ENCODE measurements around the gene CROCC2. TPM values are rescaled to one million over a fixed set of nuclear protein-coding genes. Genes with fewer than 3 reads are reported as not detected.

Gene CROCC2
- total RNA-seq, 4 donors from 2014 or later = 0.07 TPM; not detected in 3

DNA sequence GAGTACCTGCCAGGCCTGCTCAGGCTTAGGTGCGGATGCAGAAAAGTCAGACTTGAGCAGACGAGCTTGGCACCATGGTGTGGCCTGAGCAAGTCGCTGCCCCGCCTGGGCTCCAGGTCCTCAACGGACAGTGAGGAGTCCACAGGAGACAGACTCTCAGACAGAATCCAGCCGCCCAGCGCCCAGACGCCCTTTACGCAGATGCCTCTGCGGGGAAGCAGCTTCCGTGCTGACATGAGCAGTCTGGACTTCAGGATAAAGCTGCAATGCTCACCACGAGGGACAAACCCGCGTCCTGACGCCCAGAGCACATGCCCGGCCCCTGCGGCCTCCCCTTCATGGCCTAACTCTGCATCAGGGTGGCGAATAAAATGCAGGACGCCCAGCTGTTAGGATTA lies 6.7 kb upstream of the CROCC2 start:
- no peak for DNase-seq
- no peak overlapping the region for H3K27ac ChIP-seq
- intact Hi-C loops (cut with DNase I; ENCODE audit: low total_unique reads) = no loop called here

DNA sequence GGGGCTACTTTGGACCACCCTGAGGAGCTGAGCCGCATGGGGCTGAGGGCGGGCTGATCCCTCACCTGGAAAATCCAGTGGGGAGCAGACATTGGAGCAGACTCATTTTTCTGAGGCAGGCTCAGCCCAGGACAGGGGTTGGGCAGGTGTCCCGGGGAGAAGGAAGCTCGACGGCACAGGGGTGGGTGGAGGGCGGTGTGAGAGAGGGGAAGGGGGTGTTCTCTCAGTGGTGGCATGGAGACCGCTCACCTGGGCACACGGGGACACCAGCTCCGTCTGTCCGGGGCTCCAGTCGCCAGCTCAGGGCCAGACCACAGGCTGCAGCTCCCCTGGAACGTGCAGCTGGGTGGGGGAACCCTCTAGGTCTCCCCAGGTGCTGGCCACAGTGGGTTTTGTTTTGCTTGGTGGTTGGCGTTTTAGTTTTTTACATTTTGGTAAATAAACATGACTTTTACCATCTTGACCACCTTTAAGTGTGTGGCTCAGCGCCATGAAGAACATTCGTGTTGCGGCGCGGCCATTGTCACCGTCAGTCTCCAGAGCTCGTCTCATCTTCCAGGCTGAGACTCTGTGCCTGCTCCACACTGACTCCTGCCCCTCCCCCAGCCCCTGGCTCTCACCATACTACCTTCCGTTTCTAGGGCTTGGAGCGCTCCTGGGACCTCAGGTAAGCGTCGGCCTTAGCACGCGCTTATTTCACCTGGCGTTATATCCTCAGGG lies 5.8 kb upstream of the CROCC2 start:
- H3K4me1 ChIP-seq = peaks cover 6 to 12% of the 10 kb centered on the region in 2 donors
- H3K27ac ChIP-seq = no peak overlapping the region
- no peak for ATAC-seq
- TF ChIP-seq, protein P1, sequence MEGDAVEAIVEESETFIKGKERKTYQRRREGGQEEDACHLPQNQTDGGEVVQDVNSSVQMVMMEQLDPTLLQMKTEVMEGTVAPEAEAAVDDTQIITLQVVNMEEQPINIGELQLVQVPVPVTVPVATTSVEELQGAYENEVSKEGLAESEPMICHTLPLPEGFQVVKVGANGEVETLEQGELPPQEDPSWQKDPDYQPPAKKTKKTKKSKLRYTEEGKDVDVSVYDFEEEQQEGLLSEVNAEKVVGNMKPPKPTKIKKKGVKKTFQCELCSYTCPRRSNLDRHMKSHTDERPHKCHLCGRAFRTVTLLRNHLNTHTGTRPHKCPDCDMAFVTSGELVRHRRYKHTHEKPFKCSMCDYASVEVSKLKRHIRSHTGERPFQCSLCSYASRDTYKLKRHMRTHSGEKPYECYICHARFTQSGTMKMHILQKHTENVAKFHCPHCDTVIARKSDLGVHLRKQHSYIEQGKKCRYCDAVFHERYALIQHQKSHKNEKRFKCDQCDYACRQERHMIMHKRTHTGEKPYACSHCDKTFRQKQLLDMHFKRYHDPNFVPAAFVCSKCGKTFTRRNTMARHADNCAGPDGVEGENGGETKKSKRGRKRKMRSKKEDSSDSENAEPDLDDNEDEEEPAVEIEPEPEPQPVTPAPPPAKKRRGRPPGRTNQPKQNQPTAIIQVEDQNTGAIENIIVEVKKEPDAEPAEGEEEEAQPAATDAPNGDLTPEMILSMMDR (IDR thresholded peaks at IDR 0.05 in 4 of 5, conservative IDR thresholded peaks at IDR 0.05 in 1 of 5) = no peak
- TF ChIP-seq POLR2A (IDR thresholded peaks at IDR 0.05) = no peak
- intact Hi-C loops (cut with DNase I; ENCODE audit: low total_unique reads) (no loop called here), in situ Hi-C loops (cut with MboI; ENCODE audit: low sequenced_read_pairs in 4 of 4) (no loop called here)
- no peaks in the 10 kb centered on the region for H3K27me3 ChIP-seq
- no peak for DNase-seq
- H3K4me3 ChIP-seq = no peak overlapping the region
- H3K36me3 ChIP-seq = no peaks in the 10 kb centered on the region
- no peaks in the 10 kb centered on the region for H3K9me3 ChIP-seq

More for the DNA sequence above, 6.7 kb upstream of the CROCC2 start:
- ATAC-seq = no peak
- Histone ChIP-seq H3K4me3 (no peak overlapping the region), H3K4me1 (peaks cover 6 to 12% of the 10 kb centered on the region in 2 donors), H3K36me3 (no peaks in the 10 kb centered on the region), H3K9me3 (no peaks in the 10 kb centered on the region), H3K27me3 (no peaks in the 10 kb centered on the region)
- TF ChIP-seq, protein P1 (IDR thresholded peaks at IDR 0.05 in 4 of 5, conservative IDR thresholded peaks at IDR 0.05 in 1 of 5) = no peak
- TF ChIP-seq POLR2A (IDR thresholded peaks at IDR 0.05) = no peak
- in situ Hi-C loops (cut with MboI; ENCODE audit: low sequenced_read_pairs in 4 of 4) = no loop called here

DNA sequence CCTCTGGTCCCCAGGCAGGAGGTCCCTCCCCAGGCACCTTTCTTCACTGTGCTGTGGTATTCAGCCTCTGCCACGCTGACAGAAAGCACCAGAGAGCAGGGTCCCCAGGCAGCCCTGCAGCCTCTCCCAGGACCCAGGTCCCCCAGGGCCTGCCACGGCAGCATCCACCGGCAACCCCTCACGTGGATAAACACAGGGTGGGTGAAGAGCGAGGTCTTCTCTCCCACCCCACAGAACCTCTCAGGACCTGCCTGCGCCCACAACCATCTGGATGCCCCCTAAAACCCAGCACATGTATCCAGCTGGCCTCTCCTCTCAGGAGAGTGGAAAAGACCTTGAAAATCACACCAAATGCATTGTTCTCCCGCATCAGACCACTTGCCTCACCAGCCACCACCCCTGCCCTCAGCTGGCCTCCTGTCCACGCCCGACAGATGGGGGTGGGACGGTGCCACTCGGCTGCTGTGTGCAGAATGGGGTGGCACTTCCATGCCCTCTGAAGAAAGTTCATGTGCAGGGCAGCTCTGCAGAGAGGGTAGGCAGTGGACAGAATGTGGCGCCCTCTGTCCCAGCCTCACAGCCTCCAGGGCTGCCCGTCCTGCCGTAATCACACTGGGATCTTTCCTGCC lies 4.0 kb upstream of the CROCC2 start:
- Histone ChIP-seq H3K4me1 (peaks cover 6 to 12% of the 10 kb centered on the region in 2 donors), H3K36me3 (no peaks in the 10 kb centered on the region), H3K27me3 (peaks cover 0 to under 1% (median 0%) of the 10 kb centered on the region in 3 donors), H3K4me3 (no peak overlapping the region), H3K27ac (no peak overlapping the region), H3K9me3 (no peaks in the 10 kb centered on the region)
- in situ Hi-C loops (cut with MboI; ENCODE audit: low sequenced_read_pairs in 4 of 4) (no loop called here), intact Hi-C loops (cut with DNase I; ENCODE audit: low total_unique reads) (no loop called here)
- DNase-seq (no peak), ATAC-seq (no peak)
- TF ChIP-seq, protein P1 (IDR thresholded peaks at IDR 0.05 in 4 of 5, conservative IDR thresholded peaks at IDR 0.05 in 1 of 5) = no peak
- TF ChIP-seq POLR2A (IDR thresholded peaks at IDR 0.05) = no peak

DNA sequence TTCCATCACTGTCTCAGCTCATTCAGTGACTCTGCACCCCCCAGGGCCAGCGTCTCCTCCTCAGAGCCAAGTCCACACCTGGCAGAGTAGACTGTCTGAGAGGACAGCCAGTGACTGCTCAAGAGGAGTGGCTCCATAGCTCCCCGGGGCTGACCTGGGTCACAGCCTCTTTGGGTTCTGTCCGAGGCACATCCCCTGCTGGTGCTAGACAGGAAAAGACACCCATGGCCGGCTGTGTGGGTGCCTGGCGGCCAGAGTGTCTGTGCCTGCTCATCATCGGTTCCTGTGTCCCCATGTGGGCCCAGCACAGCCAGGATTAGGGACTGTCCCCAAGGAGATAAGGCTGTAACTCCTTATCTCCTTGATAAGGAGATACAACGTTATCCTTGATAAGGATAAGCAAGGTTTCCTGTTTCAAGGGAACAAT lies 3.5 kb upstream of the CROCC2 start:
- ATAC-seq (no peak), DNase-seq (no peak)
- no peak overlapping the region for H3K4me3 ChIP-seq
- peaks cover 6 to 12% of the 10 kb centered on the region in 2 donors for H3K4me1 ChIP-seq
- no peak for TF ChIP-seq POLR2A (IDR thresholded peaks at IDR 0.05)
- TF ChIP-seq, protein P1 (IDR thresholded peaks at IDR 0.05 in 4 of 5, conservative IDR thresholded peaks at IDR 0.05 in 1 of 5) = no peak
- intact Hi-C loops (cut with DNase I; ENCODE audit: low total_unique reads) (no loop called here), in situ Hi-C loops (cut with MboI; ENCODE audit: low sequenced_read_pairs in 4 of 4) (no loop called here)
- no peaks in the 10 kb centered on the region for H3K9me3 ChIP-seq
- H3K27me3 ChIP-seq = peaks cover 0 to 3% (median 0%) of the 10 kb centered on the region in 3 donors
- H3K36me3 ChIP-seq = no peaks in the 10 kb centered on the region
- H3K27ac ChIP-seq = no peak overlapping the region
